Measurements from ENCODE around the gene P2RY13. TPM values are rescaled to one million over a fixed set of nuclear protein-coding genes. Genes with fewer than 3 reads are reported as not detected.

P2RY13 gene
- total and polyA plus RNA-seq, 2 donors (not counting 1 experiment from before 2014, with no cell fraction given) = 0.92 to 1.0 TPM

DNA sequence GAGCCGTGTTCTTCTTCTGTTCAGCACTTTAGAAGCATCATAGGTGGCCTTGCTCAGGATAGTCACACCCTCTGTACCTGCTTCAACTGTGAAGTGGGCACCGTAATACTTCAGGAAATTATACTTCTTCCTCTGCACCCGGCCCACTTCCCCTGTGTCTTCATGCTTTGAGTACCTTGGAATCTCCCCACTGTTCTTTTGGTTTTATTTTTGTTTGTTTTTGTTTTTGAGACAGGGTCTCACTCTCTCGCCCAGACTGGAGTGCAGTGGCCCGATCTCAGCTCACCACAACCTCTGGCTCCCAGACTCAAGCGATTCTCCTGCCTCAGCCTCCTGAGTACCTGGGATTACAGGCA is 52.7 kb downstream of the P2RY13 start:
- Histone ChIP-seq H2AFZ (ENCODE audit: insufficient read depth, low read depth, low read length, poor library complexity, severe bottlenecking) (no peak overlapping the region), H3K27me3 (replicated peaks in 1 of 4; ENCODE audit: control extremely low read depth in 1 of 4, control insufficient read depth in 3 of 4, insufficient read depth in 4 of 4, low read length in 3 of 4) (no peaks in the 10 kb centered on the region), H3K4me3 (ENCODE audit: control extremely low read depth in 1 of 5, extremely low read depth in 1 of 5, insufficient read depth in 1 of 5, low read depth in 2 of 5, low read length in 4 of 5) (peak overlapping the region in 4 of 5 experiments; percentile 19 to 57 (median 48)), H3K27ac (ENCODE audit: low read length in 2 of 2) (peak overlapping the region; percentile 91 to 96), H3K36me3 (replicated peaks in 1 of 2; ENCODE audit: control extremely low read depth in 1 of 2, control insufficient read depth in 1 of 2, extremely low read depth in 1 of 2, insufficient read depth in 2 of 2, low read length in 1 of 2) (peaks cover 0 to 1% of the 10 kb centered on the region in 2 experiments), H3K79me2 (ENCODE audit: control insufficient read depth, insufficient read depth, low read length) (peaks cover 28% of the 10 kb centered on the region), H4K20me1 (ENCODE audit: control insufficient read depth, insufficient read depth, low read length, poor library complexity, severe bottlenecking) (no peaks in the 10 kb centered on the region), H3K4me1 (ENCODE audit: control insufficient read depth in 2 of 2, insufficient read depth in 2 of 2, low read length in 2 of 2) (peaks cover 69 to 76% of the 10 kb centered on the region in 2 donors), H3K9ac (ENCODE audit: low read length) (peak overlapping the region; percentile 58), H3K9me3 (ENCODE audit: control extremely low read depth in 1 of 3, control insufficient read depth in 2 of 3, insufficient read depth in 1 of 3, low read length in 2 of 3) (no peaks in the 10 kb centered on the region), H3K4me2 (replicated peaks; ENCODE audit: low read depth, low read length, poor library complexity, severe bottlenecking) (peak overlapping the region; percentile 73)
- Mint-ChIP-seq H3K9me3 (ENCODE audit: insufficient read depth) (no peaks in the 10 kb centered on the region), H3K27me3 (no peaks in the 10 kb centered on the region), H3K4me1 (peaks cover 78% of the 10 kb centered on the region), H3K27ac (peak overlapping the region; percentile 98), H3K4me3 (peak overlapping the region; percentile 82)
- ChIA-PET CTCF (interaction anchor here (0.6 to 9.6 kb wide), 8 partner anchors 11 to 1231 kb away, joined by 3 to 460 read pairs (median 4); no protein-coding TSS in a partner anchor), POLR2A (interaction anchor here (2.0 kb wide), 1 partner anchor 11 kb away, joined by 14 read pairs; no protein-coding TSS in a partner anchor)
- no peak for TF ChIP-seq EZH2 (IDR thresholded peaks at IDR 0.05; ENCODE audit: borderline replicate concordance, insufficient read depth, low read depth, low read length, poor library complexity, severe bottlenecking)
- TF ChIP-seq, protein P1, sequence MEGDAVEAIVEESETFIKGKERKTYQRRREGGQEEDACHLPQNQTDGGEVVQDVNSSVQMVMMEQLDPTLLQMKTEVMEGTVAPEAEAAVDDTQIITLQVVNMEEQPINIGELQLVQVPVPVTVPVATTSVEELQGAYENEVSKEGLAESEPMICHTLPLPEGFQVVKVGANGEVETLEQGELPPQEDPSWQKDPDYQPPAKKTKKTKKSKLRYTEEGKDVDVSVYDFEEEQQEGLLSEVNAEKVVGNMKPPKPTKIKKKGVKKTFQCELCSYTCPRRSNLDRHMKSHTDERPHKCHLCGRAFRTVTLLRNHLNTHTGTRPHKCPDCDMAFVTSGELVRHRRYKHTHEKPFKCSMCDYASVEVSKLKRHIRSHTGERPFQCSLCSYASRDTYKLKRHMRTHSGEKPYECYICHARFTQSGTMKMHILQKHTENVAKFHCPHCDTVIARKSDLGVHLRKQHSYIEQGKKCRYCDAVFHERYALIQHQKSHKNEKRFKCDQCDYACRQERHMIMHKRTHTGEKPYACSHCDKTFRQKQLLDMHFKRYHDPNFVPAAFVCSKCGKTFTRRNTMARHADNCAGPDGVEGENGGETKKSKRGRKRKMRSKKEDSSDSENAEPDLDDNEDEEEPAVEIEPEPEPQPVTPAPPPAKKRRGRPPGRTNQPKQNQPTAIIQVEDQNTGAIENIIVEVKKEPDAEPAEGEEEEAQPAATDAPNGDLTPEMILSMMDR (IDR thresholded peaks at IDR 0.05) = no peak
- WGBS (ENCODE audit: insufficient coverage) = 0% methylated on average over 1 of the region's 6 CpGs
- peak; percentile 70 for ATAC-seq (ENCODE audit: low read depth)
- intact Hi-C loops (cut with micrococcal nuclease) = loop anchor here (1.0 to 5.0 kb wide), 4 partner anchors 10 to 729 kb away; partner anchors contain the start of genes EIF2A, P2RY12, P2RY13 and SERP1
- peak; percentile 89 for DNase-seq

Other genes starting within 250 kb of the P2RY13 start
- gene MED12L, start 243.9 kb downstream of the P2RY13 start, total RNA-seq = 0.30 and 0.58 TPM in 2 replicates
- 0.06 and 0.07 TPM in 2 replicates for gene MED12L, start 243.9 kb downstream of the P2RY13 start, polyA plus RNA-seq
- gene GPR171, start 126.3 kb downstream of the P2RY13 start, total RNA-seq = 1.1 and 1.6 TPM in 2 replicates
- gene GPR171, start 126.3 kb downstream of the P2RY13 start, polyA plus RNA-seq = 0.75 and 1.3 TPM in 2 replicates
- 6.0 and 7.0 TPM in 2 replicates for gene P2RY14, start 51.0 kb downstream of the P2RY13 start, total RNA-seq
- 11.3 and 12.3 TPM in 2 replicates for gene P2RY14, start 51.0 kb downstream of the P2RY13 start, polyA plus RNA-seq
- not detected in 2 replicates for gene GPR87, start 12.7 kb downstream of the P2RY13 start, total RNA-seq
- gene GPR87, start 12.7 kb downstream of the P2RY13 start, polyA plus RNA-seq = not detected in 2 replicates
- gene P2RY12, start 55.2 kb upstream of the P2RY13 start, total RNA-seq = 0.73 and 0.79 TPM in 2 replicates
- gene P2RY12, start 55.2 kb upstream of the P2RY13 start, polyA plus RNA-seq = 0.17 and 0.42 TPM in 2 replicates
- not detected in 2 replicates for gene IGSF10, start 131.5 kb upstream of the P2RY13 start, total RNA-seq
- 0.03 TPM in 1 of 2 replicates, not detected in the other for gene IGSF10, start 131.5 kb upstream of the P2RY13 start, polyA plus RNA-seq

All from B cell (primary cell).